Measurements from ENCODE around the gene MFSD2A. TPM values are rescaled to one million over a fixed set of nuclear protein-coding genes. Genes with fewer than 3 reads are reported as not detected.

MFSD2A gene
- total RNA-seq (2013), result 9.7 TPM
- 10 to 100 TPM in 1 of 3 donors, 1 to 10 TPM in 2; 6.8 to 17.9 (median 7.9) TPM for polyA plus RNA-seq
- 20.5 and 25.7 TPM in 2 replicates for polyA minus RNA-seq
- 19.6 to 365 (median 46.1) reads per million in 11 experiments for total RNA-seq

DNA sequence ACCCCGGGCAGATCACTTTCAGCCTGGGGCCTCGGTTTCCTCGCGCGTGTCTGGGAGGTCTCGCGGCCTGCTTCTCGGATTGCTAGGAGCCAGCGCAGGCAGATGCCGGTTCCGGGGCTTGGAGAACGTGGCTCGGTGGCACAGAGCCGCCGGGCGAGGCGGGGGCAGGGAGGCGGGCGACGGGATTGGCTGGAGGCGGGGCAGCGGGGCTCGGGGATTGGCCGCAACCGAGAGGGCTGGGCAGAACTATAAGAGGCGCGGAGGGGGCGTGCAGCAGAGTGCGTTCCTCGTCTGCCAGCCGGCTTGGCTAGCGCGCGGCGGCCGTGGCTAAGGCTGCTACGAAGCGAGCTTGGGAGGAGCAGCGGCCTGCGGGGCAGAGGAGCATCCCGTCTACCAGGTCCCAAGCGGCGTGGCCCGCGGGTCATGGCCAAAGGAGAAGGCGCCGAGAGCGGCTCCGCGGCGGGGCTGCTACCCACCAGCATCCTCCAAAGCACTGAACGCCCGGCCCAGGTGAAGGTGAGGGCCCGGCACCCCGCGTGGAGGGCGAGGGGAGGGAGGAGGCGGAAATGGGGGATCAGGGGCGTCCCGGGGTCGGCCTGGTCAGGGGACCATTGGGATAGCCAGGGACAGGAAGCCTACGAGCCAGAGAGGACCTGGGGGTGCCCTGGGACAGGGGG is at the start of gene MFSD2A:
Gene MFSD2A (plus strand): TSS at position 276 of the 677 bp plus-strand sequence. CDS start 148 bp downstream, at position 424.
- no peaks in the 10 kb centered on the region for H3K9me3 ChIP-seq (replicated peaks in 1 of 2; ENCODE audit: control insufficient read depth in 1 of 2, insufficient read depth in 1 of 2, low read length in 2 of 2)

DNA sequence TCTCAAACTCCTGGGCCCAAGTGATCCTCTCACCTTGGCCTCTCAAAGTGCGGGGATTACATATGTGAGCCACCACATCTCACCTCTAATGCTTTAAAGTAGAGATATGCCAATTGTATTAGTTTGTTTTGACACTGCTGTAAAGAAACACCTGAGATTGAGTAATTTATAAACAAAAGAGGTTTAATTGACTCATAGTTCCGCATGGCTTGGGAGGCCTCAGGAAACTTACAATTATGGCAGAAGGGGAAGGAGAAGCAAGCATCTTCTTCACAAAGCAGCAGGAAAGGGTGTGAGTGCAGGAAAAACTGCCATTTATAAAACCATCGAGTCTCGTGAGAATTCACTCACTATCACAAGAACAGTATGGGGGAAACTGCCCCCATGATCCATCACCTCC is 49.8 kb upstream of the MFSD2A start:
- peak overlapping the region in 1 of 3 experiments; percentile 32 for H3K4me3 ChIP-seq (replicated peaks in 1 of 3; ENCODE audit: low read depth in 2 of 3, low read length in 3 of 3)
- TF ChIP-seq, protein P1, sequence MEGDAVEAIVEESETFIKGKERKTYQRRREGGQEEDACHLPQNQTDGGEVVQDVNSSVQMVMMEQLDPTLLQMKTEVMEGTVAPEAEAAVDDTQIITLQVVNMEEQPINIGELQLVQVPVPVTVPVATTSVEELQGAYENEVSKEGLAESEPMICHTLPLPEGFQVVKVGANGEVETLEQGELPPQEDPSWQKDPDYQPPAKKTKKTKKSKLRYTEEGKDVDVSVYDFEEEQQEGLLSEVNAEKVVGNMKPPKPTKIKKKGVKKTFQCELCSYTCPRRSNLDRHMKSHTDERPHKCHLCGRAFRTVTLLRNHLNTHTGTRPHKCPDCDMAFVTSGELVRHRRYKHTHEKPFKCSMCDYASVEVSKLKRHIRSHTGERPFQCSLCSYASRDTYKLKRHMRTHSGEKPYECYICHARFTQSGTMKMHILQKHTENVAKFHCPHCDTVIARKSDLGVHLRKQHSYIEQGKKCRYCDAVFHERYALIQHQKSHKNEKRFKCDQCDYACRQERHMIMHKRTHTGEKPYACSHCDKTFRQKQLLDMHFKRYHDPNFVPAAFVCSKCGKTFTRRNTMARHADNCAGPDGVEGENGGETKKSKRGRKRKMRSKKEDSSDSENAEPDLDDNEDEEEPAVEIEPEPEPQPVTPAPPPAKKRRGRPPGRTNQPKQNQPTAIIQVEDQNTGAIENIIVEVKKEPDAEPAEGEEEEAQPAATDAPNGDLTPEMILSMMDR (IDR thresholded peaks at IDR 0.05), result no peak
- H3K4me1 Mint-ChIP-seq, result peaks cover 57% of the 10 kb centered on the region
- H3K27ac Mint-ChIP-seq, result peak overlapping the region; percentile 51 to 85 (median 75)
- H2AFZ ChIP-seq (ENCODE audit: insufficient read depth, low read depth, low read length, poor library complexity, severe bottlenecking), result no peak overlapping the region
- H4K20me1 ChIP-seq (ENCODE audit: insufficient read depth, low read length), result peaks cover 9% of the 10 kb centered on the region
- peaks cover 54 to 64% of the 10 kb centered on the region in 2 donors for H3K4me1 ChIP-seq (ENCODE audit: control insufficient read depth in 1 of 2, insufficient read depth in 2 of 2, low read length in 2 of 2)
- peak overlapping the region; percentile 36 to 74 for H3K27ac ChIP-seq (ENCODE audit: low read depth in 1 of 2, low read length in 2 of 2)
- peak in 2 of 3 donors; percentile 36 to 57 for DNase-seq
- no peak overlapping the region for H3K9ac ChIP-seq (ENCODE audit: insufficient read depth, low read length, poor library complexity, severe bottlenecking)
- peaks cover 14% of the 10 kb centered on the region for H3K79me2 ChIP-seq (ENCODE audit: insufficient read depth, low read length)
- peaks cover 0 to 9% (median 3%) of the 10 kb centered on the region in 7 donors for H3K9me3 Mint-ChIP-seq
- peaks cover 1 to 6% of the 10 kb centered on the region in 2 donors for H3K36me3 Mint-ChIP-seq
- intact Hi-C loops (cut with micrococcal nuclease), result no loop called here
- H3K27me3 Mint-ChIP-seq (ENCODE audit: low read depth in 3 of 3), result peaks cover 5 to 12% (median 8%) of the 10 kb centered on the region in 3 donors
- H3K36me3 ChIP-seq (replicated peaks in 1 of 2; ENCODE audit: control insufficient read depth in 1 of 2, insufficient read depth in 2 of 2, low read length in 2 of 2), result no peaks in the 10 kb centered on the region
- WGBS (ENCODE audit: insufficient coverage), result 0% methylated on average over 1 of the region's 4 CpGs
- H3K4me2 ChIP-seq (replicated peaks; ENCODE audit: extremely low read depth, low read length, poor library complexity, severe bottlenecking), result no peak overlapping the region
- H3K27me3 ChIP-seq (ENCODE audit: control insufficient read depth in 2 of 2, insufficient read depth in 2 of 2, low read length in 2 of 2), result no peaks in the 10 kb centered on the region
- H3K4me3 Mint-ChIP-seq, result no peak overlapping the region
- peaks cover 4% of the 10 kb centered on the region in 2 donors for H3K9me3 ChIP-seq (replicated peaks in 1 of 2; ENCODE audit: control insufficient read depth in 1 of 2, insufficient read depth in 1 of 2, low read length in 2 of 2)

More for the DNA sequence above, at the start of gene MFSD2A:
- Histone ChIP-seq H3K27me3 (ENCODE audit: control insufficient read depth in 2 of 2, insufficient read depth in 2 of 2, low read length in 2 of 2) (no peaks in the 10 kb centered on the region), H3K4me2 (replicated peaks; ENCODE audit: extremely low read depth, low read length, poor library complexity, severe bottlenecking) (peak within 1 kb of the TSS; percentile 98), H3K79me2 (ENCODE audit: insufficient read depth, low read length) (peaks cover 50% of the 10 kb centered on the region), H4K20me1 (ENCODE audit: insufficient read depth, low read length) (peaks cover 33% of the 10 kb centered on the region), H3K36me3 (replicated peaks in 1 of 2; ENCODE audit: control insufficient read depth in 1 of 2, insufficient read depth in 2 of 2, low read length in 2 of 2) (peaks cover 0 to 13% of the 10 kb centered on the region in 2 donors), H3K4me1 (ENCODE audit: control insufficient read depth in 1 of 2, insufficient read depth in 2 of 2, low read length in 2 of 2) (peaks cover 77 to 79% of the 10 kb centered on the region in 2 donors), H3K27ac (ENCODE audit: low read depth in 1 of 2, low read length in 2 of 2) (peak within 1 kb of the TSS; percentile 57 to 84), H3K9ac (ENCODE audit: insufficient read depth, low read length, poor library complexity, severe bottlenecking) (peak within 1 kb of the TSS; percentile 79), H3K4me3 (replicated peaks in 1 of 3; ENCODE audit: low read depth in 2 of 3, low read length in 3 of 3) (peak within 1 kb of the TSS; percentile 46 to 93 (median 70)), H2AFZ (ENCODE audit: insufficient read depth, low read depth, low read length, poor library complexity, severe bottlenecking) (peak within 1 kb of the TSS; percentile 77)
- TF ChIP-seq, protein P1 (IDR thresholded peaks at IDR 0.05), result no peak
- peak within 1 kb of the TSS; percentile 82 to 94 (median 88) for H3K27ac Mint-ChIP-seq
- H3K9me3 Mint-ChIP-seq, result peaks cover 0 to 3% (median 2%) of the 10 kb centered on the region in 7 donors
- H3K36me3 Mint-ChIP-seq, result peaks cover 12 to 26% of the 10 kb centered on the region in 2 donors
- H3K4me3 Mint-ChIP-seq, result peak within 1 kb of the TSS; percentile 96 to 99
- peaks cover 0 to 3% (median 2%) of the 10 kb centered on the region in 3 donors for H3K27me3 Mint-ChIP-seq (ENCODE audit: low read depth in 3 of 3)
- under 1% methylated on average over 47 of the region's 62 CpGs for WGBS (ENCODE audit: insufficient coverage)
- peak; percentile 89 to 92 (median 91) for DNase-seq
- intact Hi-C loops (cut with micrococcal nuclease), result loop anchor here in 1 of 2 donors (5.0 kb wide), 1 partner anchor 33 kb away; no protein-coding TSS in a partner anchor
- H3K4me1 Mint-ChIP-seq, result peaks cover 75% of the 10 kb centered on the region
